Inferior parietal cortex (tissue), 1 donor: ENCODE data around the gene TBC1D24.

Experiments used
- DNase-seq: peaks from one replicate; pipeline ENCODE4 v3.0.0-alpha.2; 2016; ENCODE audit errors: extremely low spot score

The TBC1D24 gene

DNA sequence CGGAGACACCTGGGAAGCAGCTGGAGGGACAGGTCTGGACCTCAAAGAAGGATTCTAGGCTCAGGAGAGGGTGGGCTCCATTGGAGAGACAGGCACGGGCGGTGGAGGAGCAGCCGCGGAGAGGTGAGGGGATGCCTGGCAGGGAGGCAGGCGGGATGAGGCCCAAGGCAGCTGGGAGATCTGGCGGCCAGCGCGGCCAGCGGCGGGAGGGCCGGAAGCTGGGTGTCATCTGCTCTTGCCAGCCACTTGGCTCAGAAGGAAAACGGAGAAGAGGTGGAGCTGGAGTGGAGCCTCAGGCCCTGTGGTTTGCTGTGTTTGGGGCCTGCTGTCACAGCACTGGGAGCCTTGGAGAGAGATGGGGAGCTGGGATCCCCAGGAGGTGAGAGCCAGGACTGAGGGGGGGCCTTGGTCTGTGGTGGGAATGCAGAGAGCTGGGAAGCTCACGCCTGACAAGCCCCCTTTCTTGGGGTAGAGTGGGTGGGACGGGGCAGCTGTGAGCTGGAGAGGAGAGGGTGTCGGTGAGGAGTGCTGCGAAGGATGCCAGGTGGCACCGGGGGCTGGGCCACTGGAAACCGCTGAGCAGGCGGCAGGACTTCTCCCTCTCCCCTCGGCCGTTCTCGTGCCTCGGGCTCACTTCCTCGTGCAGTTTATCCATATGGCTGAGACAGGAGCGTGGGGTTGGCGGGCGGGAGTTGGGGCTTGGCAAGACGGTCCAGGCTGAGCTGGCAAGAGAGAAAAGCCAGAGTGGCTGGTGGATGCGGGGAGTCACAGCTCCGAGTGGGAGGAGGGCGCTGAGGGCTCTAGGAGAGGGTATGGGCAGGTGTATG, 8.0 kb downstream of the TBC1D24 start:
- no peak for DNase-seq

DNA sequence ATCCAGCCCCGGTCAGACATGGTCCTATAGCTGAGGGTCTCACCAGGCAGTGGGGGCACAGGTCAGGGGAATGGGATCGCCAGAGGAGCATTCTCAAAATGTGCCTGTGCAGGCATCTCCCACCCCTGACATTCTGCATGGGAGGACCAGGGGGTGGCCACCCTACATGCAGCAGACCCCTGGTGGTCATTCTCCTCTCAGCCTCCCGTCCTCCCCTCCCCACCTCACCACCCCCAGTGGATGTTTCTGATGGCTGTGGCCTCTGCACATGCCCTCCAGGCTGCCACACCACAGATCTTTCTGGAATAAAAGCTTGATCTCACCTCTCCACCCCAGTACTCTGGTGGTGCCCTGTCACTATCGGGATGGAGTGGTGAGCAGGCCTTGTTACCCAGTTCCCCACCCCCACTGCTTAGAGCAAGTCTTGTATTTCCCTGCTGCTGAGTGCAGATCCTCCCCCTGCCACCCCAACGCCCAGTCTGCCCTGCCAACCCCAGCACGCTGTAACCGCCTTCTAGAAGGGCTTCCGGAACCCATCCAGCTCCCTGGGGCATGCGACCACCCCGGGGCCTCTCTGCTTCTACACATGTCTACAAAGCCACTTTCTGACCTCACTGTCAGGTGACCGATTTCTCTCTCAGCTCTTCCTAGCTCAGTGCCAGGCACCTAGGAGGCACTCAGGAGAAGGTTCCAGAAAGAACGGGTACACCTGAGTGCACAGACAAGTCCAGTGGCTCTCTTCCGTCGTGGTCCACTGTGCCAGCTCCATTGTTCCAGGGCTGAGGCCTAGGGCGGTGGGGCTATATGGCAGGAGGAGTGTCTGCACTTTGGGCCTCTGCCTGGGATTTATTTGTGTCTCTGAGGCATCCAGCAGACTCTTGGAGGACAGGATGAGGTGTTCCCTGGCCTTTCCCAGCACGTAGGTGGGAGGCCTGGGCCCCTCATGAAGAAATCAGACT, 9.3 kb downstream of the TBC1D24 start:
- no peak for DNase-seq

DNA sequence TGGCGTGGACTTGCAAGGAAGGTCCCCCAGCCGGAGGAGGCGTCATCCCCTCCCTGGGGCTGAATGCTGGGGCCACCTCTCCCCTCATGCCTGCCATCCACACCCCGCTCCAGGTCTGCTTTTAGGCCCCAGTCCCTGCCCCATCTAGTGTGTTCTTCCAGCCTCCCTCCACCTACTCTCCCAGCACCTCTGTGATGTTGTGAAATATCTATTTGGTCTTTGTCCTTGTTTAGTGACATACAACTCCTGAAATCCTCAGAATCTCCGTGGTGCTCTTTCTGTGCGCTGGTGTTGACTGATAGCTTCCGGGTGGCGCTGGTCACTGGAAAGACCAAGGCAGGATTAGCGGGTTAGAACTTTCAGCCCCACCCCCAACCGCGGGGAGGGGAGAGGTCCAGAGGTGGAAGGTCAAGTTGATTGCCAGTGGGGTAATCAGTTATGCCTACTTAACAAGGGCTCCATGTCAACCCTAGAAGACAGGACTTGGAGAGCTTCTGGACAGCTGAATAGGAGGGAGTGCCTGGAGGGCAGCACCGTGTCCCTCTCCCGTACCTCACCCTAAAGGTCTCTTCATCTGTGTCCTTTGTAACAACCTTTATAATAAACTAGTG, 10.1 kb downstream of the TBC1D24 start:
- no peak for DNase-seq

DNA sequence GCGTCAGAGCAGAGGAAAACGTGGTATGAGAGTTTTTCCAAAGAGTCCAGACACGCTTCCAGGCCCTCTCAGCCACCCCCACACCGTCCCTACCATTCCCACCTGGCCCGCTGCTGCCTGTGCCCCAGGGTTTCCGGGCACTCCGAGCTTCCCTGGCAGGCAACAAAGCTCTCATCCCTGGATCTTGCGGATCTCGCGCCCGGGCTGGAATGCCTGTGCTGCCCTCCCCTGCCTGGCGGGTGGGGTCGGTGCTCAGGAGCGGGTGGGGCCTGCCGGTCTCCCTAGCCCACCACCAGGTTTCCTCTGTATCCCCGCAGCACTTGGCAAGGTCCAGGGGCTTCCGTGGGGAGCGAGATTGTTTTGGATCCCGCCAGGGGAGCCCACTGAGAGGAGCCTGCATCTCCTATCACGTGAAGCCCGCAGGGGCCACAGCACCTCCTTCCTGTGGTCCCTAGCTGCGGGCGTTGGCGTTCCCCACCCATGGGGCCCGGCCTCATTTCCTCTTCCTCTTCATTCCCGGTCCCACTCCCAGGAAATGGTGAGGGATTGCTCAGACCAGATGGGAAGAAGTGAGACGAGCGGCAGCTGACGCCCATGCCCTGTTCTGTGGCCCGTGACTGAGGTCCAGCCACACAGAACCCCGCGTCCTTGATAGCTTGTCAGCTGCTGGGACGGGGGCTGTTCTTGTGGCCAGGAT, 11.0 kb downstream of the TBC1D24 start:
- DNase-seq: no peak

DNA sequence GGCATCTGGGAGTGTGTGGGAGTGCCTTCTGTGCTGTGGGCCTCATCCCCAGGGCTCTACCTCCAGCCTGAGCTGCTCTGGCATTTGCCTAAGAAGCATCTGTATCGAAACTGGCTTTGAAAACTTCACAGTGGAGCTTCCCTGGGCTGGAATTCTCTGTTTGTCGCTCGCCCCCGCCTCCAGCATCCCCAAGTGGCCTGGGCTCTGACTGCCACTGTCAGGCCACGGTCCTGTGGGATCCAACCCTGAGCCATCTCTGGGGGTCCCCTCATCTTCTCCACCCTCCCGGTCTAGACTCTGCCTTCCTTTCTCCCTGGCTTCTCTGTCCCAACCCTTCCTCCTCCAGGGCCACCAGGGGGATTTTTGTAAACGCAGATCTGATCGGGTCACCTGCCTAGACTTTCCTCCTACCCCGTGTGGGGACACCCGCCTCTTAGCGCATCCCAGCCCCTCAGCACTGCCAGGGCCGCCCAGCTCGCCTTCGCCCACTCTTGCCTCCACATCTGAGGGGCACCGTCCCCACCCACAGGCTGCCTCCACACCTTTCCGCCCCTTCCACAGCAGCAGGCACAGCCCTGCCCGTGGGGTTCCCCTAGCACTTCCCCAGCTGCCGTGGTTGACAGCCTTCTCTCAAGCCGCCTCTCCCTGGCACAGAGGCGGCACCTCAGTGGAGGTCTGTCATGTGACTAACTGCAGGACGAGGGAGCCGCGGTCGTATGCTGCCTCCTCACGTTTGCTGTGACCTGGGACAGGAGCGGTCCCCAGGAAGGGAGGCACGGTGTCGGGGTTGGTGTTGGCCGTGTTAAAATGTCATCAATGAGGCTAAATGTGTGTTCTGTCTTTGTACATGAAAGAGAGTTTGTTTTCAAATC, 12.0 kb downstream of the TBC1D24 start:
- DNase-seq: no peak

DNA sequence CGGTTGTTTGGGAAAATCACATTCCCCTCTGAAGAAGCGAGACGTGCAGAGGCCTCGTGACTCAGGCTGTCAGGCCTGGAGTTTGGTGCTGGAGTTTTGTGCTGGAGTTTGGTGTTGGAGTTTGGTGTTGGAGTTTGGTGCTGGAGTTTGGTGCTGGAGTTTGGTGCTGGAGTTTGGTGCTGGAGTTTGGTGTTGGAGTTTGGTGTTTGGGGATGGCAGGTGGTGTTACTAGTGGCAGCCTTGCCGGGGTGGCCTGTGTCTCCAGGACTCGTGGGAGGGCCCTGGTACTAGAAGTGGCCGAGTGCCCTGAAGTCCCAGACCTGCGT, 12.6 kb downstream of the TBC1D24 start:
- DNase-seq: no peak

DNA sequence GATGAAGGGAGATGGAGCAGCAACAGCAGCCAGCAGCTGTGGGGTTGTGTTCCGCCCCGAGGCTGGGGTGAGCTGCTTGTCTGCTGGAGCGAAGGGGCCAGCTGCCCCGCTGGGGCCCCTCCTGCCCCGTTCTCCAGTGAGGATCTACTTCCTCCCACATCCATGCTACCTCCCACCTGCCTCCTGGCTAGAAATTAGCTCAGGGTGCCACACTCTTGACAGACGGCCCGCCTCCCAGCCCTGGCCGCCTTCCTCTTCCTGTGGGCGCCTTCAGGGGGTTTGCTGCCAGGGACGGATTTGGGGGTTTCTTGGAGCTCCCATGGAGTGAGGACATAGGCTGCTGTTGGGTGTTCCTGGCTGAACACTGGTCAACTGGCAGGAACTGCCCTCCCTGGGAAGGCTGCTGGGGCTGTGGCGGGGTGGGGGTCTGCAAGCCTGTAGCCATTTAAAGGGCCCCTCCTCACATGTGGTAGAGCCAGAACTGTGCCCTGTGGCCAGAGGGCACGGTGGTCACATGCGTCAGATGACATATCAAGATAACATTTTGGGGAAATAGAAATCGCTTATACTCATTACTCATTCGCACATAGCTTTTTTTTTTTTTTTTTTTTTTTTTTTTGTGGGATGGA, 13.1 kb downstream of the TBC1D24 start:
- DNase-seq: no peak

DNA sequence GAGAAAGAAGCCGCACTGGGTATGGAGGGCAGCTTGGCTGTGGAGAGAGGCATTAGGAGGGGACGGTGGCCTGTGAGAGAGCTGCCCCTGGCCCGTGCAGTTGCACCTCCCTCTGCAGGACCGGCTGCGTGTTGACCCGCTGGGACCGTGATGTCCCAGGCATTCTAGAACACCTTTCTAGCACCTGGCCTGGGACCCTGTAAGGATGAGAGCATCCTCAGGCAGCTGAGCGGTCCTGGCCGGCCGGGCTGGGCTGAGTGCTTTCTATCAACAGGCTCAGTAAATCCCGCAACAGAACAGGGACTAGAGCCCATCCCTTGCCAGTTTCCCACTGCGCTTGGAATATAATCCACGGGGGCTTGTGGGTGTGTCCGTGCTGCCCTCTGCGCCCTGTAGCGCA, 14.7 kb downstream of the TBC1D24 start:
- no peak for DNase-seq

DNA sequence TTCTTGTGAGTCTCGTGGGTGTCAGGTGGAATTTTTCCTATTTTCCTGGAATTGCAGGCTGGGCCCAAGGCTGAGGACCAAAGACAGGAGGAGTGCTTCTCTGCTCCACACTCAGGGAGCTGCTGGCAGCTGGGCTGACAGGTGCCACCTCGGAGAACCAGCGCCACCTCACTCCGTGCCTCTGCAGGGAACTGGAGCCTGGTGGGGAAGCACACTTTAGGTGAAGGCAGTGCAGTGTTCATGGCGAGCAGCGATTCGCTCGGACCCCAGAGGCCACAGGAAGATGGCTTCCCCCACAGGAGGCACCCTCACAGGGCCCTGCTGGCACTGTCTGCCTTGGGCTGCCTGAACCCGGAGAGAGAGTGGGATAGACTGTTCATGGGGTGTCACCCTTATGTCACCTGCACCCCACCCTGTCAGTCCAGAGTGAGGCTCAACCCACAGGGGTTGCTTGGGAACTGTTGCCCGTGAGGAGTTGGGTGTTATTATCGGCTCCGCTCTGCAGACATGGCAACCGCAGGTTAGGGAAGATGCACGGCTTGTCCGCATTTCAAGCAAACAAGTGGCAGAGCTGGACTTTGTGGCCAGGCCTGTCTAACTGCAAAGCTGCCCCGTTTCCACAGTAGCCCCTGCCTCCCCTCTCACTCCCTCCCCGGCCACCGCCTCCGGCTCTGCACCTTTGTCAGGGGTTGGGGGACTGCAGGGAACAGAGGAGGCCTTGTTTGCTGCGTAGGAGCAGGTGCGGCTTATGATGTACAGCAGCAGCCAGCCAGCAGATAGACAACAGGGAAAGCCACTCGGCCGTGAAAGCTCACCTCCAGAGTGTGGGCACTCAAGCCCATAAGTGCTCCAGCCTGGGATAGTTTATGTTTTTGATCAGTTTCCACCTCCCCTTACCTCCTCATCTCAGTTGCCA, 15.5 kb downstream of the TBC1D24 start:
- no peak for DNase-seq

DNA sequence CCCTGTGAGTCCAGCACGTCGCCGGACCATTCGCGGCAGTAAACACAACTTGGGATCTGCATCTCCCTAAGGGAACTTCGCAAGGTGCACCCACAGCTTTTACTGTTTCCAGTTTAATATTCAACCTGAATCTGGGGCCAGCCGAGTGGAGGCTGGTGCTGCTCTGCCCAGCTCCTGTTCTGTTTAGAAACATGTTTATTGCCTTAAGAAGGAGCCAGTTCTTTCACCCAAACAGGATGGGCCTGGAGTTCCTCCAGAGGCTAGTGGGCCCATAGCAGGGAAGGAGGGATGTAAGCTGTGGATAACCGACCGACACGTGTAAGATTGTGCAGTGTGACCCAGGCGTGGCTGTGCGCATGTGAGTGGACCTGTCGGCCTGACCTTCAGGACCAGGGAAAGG, 17.4 kb downstream of the TBC1D24 start:
- DNase-seq: no peak

DNA sequence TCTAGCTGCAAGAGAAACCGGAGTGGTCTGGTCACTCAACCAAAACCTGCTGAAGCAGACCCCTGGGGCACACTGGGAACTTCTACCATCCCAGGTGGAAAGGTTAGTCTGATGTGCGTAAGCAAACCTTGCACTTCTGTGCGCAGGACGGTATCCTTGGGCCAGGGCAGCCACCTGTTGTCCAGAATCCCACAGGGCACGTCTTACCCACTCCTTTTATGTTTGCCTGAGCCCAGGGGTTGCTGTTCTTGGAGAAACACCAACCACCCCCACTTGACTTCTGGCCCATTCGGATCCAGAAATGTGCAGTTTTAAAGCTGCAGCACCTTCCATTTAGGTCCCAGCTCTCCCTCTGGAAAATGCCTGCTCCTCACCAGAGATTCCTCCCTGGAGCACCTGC, 18.7 kb downstream of the TBC1D24 start:
- DNase-seq: no peak

DNA sequence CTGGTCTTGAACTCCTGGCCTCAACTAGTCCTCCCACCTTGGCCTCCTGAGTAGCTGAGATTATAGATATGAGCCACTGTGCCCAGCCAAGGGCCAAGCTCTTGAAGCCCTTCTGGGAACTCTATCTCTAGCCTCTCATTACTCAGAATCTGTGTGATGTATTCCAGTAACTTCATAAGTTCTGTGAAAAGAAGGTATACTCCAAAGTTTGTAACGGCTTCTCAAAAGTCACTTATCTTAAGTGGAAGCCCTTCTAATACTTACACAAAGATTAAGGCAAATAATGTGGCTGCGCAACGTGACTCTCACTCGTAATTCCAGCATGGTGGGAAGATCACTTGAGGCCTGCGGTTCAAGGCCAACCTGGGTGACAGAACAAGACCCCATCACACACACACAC, 19.7 kb downstream of the TBC1D24 start:
- DNase-seq: no peak

DNA sequence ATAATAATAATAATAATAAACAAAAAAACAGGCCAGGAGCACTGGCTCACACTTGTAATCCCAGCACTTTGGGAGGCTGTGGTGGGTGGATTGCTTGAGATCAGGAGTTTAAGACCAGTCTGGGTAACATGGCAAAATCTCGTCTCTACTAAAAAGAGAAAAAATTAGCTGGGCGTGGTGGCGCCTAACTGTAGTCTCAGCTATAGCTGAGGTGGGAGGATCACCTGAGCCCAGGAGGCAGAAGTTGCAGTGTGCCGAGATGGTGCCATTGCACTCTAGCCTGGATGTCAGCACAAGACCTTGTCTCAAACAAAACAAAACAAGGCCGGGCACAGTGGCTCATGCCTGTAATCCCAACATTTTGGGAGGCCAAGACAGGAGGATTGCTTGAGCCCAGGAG, 20.1 kb downstream of the TBC1D24 start:
- DNase-seq: no peak

DNA sequence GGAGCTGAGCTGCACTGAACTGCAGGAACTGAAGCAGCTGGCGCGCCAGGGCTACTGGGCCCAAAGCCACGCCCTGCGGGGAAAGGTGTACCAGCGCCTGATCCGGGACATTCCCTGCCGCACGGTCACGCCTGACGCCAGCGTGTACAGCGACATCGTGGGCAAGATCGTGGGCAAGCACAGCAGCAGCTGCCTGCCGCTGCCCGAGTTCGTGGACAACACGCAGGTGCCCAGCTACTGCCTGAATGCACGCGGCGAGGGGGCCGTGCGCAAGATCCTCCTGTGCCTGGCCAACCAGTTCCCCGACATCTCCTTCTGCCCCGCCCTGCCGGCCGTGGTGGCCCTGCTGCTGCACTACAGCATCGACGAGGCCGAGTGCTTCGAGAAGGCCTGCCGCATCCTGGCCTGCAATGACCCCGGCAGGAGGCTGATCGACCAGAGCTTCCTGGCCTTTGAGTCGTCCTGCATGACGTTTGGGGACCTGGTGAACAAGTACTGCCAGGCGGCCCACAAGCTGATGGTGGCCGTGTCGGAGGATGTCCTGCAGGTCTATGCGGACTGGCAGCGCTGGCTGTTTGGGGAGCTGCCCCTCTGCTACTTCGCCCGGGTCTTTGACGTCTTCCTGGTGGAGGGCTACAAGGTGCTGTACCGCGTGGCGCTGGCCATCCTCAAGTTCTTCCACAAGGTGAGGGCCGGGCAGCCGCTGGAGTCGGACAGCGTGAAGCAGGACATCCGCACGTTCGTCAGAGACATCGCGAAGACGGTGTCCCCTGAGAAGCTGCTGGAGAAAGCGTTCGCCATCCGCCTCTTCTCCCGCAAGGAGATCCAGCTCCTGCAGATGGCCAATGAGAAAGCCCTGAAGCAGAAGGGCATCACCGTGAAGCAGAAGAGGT, 21.5 kb downstream of the TBC1D24 start:
- no peak for DNase-seq

DNA sequence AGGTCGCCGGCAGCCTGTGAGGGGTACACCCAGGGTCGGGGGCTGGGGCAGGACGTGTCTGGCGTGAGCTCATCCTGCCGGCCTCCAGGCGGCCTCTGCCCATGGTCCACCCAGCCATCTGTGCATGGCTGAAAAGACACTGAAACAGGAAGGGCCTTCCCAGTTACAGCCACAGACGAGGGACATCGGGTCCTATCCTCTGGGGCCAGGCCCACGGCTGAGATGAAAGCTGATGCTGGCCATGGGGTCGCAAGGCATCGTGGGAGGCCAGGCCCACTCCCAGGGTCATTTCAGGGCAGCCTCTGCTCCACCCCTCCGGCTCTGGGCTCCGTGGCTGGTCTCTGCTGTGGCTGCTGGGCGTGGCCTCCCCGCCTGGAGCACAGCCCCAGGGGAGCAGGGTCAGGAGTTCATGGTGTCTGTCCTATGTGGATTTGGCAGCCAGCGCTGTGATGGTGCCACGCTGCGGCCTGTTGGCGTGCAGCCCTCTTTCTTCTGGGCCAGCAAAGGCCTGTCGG, 22.2 kb downstream of the TBC1D24 start:
- DNase-seq: no peak

DNA sequence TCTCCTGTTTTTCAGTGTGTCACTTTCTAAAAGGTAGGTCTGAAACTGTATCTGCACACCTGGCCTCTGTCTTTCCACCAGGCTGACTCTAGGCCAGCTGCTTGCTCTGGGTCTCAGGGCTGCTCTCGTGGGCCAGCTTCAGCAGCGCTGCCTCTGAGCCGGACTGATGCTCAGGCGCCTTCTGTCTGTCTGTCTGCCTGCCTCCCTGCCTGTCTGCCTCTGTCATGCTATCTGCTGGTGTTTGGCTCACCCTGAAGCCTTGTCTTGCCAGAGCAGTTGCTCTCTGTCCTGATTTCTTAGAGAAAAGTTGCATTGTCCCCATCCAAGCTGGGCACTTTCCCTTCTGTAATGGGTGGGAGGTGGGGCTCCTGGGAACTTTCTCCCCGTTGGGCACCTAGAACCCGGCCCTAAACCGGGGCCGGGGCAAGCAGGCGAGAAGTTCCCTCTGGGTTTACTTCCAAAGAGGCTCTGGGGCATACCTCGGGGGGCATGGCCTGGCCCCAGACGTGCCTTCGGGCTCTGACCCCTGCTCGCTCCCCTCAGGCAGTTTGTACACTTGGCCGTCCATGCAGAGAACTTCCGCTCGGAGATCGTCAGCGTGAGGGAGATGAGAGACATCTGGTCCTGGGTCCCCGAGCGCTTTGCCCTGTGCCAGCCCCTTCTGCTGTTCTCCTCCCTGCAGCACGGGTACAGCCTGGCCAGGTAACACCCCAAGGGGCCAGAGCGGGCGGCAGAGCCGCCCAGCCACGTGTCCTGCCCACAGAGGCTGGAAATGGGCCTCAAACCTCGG, 23.0 kb downstream of the TBC1D24 start:
- DNase-seq: no peak

DNA sequence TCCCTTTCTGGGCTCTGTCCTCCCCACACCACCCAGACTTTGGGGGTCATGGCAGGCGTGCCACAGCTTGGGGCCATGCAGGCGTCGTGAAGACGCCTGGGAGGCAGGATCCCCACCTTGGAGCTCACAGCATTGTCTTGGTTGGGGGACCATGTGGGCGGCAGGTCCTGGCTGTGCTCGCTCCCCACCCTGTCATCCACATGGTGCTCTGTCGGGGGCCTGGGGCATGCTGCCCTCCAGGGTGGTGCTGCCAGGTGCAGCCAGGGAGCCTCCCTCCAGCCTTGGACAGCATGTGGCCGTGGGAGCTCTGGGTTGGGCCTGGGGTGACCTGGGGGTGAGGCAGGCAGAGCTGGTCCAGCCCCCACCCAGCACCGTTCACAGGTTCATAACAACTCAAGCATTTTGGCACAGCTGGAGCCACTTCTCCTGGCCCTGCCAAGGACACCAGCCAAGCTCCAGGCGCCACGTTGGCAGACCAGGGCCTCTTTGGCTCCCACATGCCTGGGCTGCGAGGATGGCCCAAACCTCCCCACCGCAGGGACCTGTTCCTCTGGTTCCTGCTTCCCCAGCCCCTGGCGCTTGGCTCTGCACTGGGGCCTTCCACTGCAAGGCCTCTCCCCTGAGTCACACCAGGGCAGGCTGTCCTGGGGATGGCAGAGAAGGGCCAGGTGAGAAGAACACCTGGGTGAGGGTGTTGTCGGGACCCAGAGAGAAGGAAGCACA, 23.8 kb downstream of the TBC1D24 start:
- DNase-seq: no peak
